HTERT RPE-1 (cell line): ENCODE data around the gene DPP10.
"Not testable (repeated sequence)": the region's sequence is repeated elsewhere in the genome, so short reads cannot be mapped to it uniquely, and the experiment has no call there.

Experiments
- in situ Hi-C: fragments of 300-500 bp; cut with MboI; formaldehyde crosslinking; loops from 4 replicates; pipeline ENCODE4 v1.14.3; 2020; ENCODE audit warnings: low sequenced_read_pairs

Gene DPP10

GRCh38 chr2:114507744-114508143 is 65.3 kb downstream of the DPP10 start:
- in situ Hi-C loops, result no loop called here

GRCh38 chr2:114515882-114516281 is 73.4 kb downstream of the DPP10 start:
- in situ Hi-C loops, result no loop called here

GRCh38 chr2:114517580-114517979 is 75.1 kb downstream of the DPP10 start:
- in situ Hi-C loops, result no loop called here

GRCh38 chr2:114518738-114519137 is 76.3 kb downstream of the DPP10 start:
- in situ Hi-C loops, result no loop called here

- in situ Hi-C loops, result not testable (repeated sequence)
Measured at GRCh38 chr2:114522612-114523011, 80.2 kb downstream of the DPP10 start.

GRCh38 chr2:114525955-114526354 is 83.5 kb downstream of the DPP10 start:
- in situ Hi-C loops, result no loop called here

GRCh38 chr2:114526841-114527240 is 84.4 kb downstream of the DPP10 start:
- in situ Hi-C loops, result no loop called here

- in situ Hi-C loops, result no loop called here
Measured at GRCh38 chr2:114527330-114527983, 85.0 kb downstream of the DPP10 start.

- in situ Hi-C loops, result no loop called here
Measured at GRCh38 chr2:114534116-114535084, 92.0 kb downstream of the DPP10 start.

GRCh38 chr2:114537777-114538176 is 95.3 kb downstream of the DPP10 start:
- in situ Hi-C loops, result no loop called here

GRCh38 chr2:114542695-114543094 is 100.3 kb downstream of the DPP10 start:
- in situ Hi-C loops, result no loop called here

- in situ Hi-C loops, result no loop called here
Measured at GRCh38 chr2:114543236-114543766, 100.9 kb downstream of the DPP10 start.

- in situ Hi-C loops, result no loop called here
Measured at GRCh38 chr2:114545052-114545451, 102.6 kb downstream of the DPP10 start.

GRCh38 chr2:114546531-114546930 is 104.1 kb downstream of the DPP10 start:
- in situ Hi-C loops, result no loop called here

- in situ Hi-C loops, result no loop called here
Measured at GRCh38 chr2:114548151-114548550, 105.7 kb downstream of the DPP10 start.

GRCh38 chr2:114550364-114550763 is 107.9 kb downstream of the DPP10 start:
- in situ Hi-C loops, result no loop called here

- in situ Hi-C loops, result no loop called here
Measured at GRCh38 chr2:114550895-114551793, 108.7 kb downstream of the DPP10 start.

- in situ Hi-C loops, result no loop called here
Measured at GRCh38 chr2:114553027-114553426, 110.6 kb downstream of the DPP10 start.

- in situ Hi-C loops, result no loop called here
Measured at GRCh38 chr2:114569166-114569565, 126.7 kb downstream of the DPP10 start.

GRCh38 chr2:114577657-114578056 is 135.2 kb downstream of the DPP10 start:
- in situ Hi-C loops, result no loop called here

- in situ Hi-C loops, result no loop called here
Measured at GRCh38 chr2:114579542-114579941, 137.1 kb downstream of the DPP10 start.
